GM21717 (cell line): ENCODE results near the gene PFKFB4.

Experiments used
- ATAC-seq: cut with Tn5 transposase; IDR thresholded peaks from one replicate; pipeline ENCODE4 v1.9.1; 2021; ENCODE audit warnings: mild to moderate bottlenecking, moderate library complexity; ENCODE audit not compliant: unreplicated experiment

Gene PFKFB4

DNA sequence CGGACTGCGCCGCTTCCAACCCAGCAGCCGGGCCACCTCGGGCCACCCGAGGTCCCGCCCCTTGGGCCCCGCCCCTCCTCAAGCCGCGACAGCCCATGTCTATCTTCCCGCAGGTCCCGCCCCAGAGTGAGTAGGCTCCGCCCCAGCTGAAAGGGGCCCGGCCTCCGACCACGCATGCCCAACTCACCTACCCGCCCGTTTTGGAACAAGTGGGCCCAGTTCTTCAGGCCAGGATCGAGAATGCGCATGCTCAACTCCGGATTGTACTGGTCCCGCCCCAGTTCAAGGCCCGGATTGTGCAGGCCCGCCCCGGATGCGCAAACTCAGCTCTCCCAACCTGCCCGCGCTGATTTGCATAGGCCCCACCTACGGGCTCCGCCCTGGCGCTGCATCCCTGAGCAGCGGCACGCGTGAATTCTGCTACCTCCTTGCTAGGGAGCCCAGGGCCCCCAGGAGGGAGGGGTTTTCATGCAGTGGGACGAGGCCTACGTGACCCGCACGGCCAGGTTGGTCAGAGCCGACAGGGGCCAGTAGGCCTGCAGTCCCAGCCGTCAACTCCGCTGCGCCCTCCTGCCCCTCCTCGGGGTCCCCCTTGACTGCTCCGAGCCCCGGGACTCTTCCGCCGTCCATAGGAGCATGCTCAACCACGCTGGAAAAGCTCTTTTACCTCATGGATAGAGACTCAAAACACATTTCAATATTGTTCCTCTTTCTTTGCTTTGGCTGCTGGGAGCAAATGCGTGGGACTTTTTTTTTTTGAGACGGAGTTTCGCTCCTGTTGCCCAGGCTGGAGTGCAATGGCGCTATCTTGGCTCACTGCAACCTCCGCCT is at the start of gene PFKFB4:
Gene PFKFB4 (minus strand): TSS at position 8 of the 831 bp plus-strand sequence. CDS start 26 bp downstream, outside the sequence.
- peak; percentile 79 for ATAC-seq

DNA sequence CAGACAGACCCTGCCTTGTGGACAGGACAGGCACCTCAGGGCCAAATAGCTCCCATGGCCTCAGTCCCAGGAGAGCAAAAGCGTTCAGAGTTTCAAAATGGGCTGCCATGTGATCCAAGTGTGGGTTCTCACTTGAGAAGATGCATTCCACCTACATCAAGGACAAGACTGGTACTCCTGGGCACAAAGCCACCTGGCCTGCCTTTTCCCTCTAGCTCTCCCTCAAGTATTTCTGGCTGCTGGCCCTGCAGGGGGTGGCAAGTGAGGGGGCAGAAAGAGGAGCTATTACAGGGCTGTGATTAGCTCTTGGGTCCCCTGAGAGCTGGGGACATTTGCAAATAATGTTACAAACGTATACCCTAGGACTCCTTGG is 45.0 kb upstream of the PFKFB4 start:
- no peak for ATAC-seq

DNA sequence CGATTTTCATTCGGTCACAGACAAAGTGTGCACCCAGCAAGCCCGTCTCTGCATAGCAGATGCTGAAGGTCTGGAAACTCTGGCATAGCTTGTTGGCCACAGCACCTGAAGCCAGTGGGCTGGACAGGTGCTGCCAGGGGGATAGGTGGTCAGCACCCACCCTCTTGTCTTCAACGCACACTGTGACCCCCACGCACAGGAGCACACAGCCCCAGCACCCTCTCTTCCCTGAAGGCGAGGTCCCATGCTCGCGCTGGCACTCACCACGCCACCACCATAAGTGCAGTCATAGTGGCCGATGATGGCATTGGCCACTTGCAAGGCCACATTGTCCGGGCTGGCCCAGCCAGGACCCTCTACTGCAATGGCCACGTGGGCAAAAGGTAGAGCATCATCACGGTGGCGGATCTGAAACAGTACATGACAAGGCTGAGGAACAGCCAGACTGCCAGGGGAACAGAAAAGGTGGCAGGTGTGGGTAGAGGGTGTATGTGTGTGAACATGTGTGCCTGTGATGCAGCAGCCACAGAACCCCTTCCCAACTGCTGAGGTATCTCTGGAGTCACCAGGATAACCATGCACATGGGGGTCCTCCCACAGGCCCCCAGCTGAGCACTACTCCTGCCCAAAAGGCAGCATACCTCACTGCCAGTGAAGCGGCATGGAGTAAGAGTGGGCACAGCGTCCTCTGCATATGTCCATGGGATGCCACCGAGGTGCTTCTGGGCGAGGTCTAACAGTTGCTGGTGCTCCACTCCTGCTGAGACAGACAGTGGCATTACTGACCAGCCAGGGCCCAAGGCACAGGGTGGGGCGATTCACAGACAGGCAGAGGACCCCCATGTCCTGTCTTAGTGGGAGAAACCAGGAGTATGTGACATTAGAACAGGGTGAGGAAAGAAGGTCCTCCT is 44.4 kb upstream of the PFKFB4 start:
- ATAC-seq = no peak

DNA sequence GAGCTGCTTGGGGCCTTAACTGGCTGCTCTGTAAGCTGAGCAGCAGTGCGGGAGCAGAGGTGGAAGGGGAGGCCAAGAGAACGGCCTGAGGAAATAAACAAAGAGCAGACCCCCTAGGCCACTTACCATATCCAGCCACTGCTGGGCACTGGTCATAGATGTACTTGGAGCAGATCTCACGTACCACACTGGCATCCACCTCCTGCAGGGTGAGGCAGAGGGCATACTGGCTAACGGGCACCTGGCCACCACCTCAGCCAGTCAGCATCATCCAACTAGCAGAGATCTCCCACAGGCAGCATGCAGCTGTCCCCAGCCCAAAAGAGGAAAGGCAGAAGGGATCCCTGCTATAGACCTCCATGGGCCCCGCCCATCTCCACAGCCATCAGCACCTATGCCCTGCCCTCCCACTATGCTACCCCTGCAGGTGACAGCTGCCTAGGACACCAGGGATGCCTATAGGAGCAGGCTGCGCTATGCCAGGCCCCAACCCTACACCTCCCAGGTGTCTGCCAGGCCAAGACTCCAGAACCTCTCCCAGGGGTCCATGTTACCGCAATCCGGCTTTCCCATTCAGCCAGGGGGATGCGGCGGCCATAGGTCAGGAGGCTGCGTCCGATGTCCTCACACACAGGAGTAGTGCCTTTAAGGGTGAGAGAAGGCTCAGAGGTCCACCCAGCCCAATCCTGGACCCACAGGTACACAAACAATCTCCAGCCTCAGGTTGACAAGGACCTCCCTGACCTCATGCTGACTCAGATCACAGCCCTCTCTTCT is 43.1 kb upstream of the PFKFB4 start:
- no peak for ATAC-seq

DNA sequence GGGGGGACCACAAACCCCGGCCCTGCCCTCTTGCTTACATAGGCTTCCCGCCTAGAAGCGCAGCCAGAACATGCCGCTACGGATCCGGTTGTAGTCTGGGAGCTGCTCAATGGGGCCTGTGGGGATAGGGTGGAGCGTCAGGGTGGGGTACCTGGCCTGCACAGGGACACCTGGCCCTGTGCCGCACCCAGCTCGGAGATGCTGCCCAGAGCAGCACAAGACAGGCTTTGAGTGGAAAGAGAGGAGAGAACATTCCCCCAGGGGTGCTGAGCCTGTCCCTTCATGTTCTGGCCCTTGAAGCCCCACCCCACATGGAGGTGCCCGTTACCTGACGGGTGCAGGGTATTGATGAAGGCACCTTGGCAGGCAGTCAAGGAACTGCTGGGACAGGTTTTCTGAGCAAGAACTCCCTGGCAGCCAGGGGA is 42.5 kb upstream of the PFKFB4 start:
- ATAC-seq = no peak

DNA sequence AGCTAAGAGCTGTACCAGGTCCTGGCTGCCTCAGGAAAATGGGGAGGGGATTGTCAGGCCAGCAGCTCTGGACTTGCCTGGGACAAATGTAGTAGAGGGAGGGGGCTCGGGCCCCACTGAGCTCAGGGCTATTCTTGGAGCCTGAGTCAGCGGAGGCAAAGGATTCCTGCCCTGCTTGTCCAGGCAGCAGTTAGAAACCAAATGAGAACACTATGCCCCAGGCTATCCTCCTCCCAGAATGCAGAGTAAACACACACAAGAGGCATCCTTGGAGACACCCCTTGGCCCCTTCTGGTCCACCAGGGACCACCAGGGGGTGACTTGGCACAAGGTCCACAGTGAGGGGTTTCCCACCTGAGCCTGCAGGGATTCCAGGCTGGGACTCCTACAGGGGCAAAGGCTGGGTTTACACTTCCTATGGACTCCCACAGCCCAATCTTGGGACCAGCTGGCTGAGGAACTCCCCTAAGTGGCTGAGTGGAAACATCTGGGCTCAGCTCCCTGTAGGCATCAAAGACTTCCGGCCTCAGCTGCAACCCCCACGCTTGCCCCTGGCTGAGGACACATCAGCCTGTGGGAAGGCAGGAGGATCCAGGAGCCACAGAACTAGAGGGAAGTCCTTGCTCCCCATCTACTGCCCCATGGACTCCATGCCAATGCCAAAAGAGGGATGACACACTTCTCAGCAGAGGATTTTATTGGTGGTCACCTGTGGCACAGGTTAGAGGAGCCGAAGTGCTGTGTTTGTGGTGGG is 41.9 kb upstream of the PFKFB4 start:
- ATAC-seq = no peak

DNA sequence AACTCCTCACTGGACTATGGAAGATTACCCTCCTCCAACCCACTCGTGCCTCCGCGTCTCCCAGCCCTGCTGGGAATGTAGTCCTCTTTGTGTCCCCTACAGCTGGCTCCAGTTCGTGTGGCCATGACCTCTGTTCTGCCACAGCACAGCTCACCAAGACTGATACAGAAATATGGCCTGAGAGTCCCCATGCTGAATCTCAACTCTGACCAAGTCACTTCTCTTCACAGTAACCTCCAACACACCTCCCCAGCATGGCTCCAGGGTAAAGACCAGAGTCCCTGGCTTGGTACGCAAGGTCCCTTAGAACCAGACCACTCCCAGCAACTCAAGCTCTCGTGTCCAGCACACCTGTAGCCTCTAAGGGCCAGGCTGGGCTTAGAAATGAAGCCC is 40.8 kb upstream of the PFKFB4 start:
- ATAC-seq = no peak

DNA sequence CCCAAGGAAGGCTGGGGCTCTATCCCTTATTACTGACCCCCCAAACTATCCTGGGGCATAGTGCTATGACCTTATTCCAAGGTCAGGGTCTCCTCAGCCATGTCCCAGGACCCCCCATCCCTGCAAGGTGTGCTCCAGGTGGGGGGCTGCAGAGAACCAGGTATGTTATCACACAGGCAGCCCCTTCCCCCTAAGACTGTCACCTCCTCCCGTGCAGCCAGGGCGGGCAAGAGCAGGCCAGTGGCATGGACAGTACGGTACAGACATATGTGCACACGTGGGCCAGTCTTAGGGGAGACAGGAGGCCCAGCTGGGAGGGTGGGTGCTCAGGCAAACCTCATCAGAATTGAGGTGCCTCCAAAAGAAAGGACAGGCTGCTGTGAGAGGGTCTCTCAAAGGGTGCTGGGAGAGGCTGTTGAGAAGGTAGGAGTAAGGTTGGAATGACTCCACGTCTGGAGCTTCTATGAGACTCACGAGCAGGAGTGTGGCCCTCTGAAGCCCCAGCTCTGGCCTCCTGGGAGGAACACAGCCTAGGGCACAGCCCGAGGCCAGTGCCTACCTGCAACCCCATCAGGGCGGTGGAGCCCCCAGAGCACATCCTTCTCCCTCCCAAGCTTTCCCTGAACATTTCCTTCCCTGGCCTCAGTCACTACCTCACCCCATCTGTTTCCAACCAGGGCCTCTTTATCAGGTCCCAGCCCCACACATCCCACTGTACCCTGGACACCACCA is 40.2 kb upstream of the PFKFB4 start:
- no peak for ATAC-seq

DNA sequence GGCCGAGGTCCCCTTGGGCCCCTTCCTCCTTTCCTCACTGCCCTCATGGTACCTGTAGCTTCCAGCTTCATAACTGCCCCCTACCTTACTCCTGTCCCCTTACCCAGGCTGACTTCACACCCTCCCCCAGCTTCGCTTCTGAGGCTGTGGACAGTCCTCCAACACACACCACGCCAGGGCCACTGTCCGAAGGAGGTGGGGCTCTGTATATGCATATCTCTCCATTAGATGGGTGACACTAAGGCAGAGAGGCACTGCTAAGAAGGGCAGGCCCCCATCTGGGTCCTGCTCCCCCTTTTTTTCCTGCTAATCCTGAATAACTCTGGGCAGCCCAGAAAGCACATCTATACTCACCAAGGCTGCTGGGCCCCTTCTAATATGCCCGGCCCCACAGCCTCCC is 39.6 kb upstream of the PFKFB4 start:
- ATAC-seq = no peak

DNA sequence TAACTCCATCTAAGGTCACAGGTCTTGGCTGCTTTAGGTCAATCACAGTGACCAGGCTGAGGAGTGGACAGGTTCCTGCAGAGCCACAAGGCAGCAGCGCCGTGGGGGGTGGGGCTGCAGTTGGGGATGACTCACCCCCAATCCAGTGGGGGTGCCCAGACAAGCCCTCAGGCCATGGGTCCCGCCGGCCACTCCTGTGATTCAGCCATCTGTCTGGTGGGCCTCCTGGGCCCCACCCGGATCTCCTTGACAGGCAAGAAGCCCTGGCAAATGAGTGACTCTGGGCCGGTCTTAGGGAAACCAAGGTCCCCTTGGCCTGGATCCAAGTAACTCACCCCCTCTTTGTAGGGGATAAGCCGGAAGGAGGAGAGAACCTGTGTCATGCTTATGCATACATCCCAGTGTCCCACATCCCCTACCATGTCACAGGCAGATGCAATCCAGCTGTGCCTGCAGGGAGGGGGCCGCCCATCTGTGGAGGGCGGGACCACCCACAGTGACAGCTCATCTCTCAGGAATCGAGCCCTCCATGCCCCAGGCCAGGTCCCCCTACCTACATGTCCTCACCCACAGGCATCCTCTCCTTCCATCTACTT is 39.0 kb upstream of the PFKFB4 start:
- no peak for ATAC-seq

DNA sequence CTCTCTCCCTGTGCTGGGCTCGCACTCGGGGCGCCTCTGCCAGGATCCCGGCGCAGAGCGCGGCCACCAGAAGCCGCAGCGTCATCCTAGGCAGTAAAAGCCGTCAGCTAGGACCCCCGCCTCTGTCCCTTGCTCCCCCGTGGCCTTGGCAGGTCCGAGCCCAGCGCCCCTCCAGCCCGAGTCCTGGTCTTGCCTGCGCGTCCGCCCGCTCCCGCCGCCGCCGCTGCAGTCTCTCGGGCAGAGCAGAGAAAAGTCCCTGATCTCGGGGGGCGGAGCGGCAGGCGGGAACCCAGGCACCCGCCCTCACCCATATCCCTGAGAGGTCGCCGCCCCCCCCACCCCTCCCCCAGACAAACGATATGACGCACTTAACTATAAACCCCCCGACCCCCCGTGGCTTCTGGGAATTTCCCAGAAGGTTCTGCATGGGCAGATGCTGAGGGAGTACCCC is 38.5 kb upstream of the PFKFB4 start, which contains the start of gene COL7A1:
Gene COL7A1 (minus strand): TSS at position 255 of the 451 bp plus-strand sequence. CDS start 170 bp downstream, at position 85.
- no peak for ATAC-seq

DNA sequence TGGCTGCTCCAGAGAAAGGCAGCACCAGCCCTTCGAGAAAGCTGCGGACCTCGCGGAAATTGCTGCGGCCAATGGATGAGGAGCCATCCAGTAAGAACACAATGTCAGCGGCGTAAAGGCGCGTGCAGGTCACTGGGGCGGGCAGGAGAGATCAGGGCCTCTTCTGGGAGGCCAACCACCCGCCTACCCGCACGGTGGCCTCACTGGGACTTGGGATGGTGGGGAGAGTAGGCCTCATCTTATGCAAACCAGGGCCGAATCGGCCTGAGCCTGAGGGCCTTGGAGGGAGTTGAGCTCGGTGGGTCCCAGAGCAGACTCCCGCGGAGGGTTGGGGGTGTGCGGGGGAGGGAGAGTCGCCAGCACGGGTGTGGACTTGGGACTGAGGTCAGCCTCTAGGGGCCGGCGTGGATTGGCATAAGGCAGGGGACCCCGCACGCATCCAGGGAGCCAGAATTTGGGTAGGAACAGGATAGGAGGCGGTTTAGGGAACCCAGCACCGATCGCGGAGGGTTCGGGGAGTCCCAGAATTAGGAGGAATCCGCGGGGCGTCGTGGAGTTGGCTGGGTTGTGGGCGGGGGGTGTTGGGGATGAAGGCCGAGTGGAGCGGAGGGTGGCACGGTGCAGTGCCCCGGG is 37.9 kb upstream of the PFKFB4 start:
- ATAC-seq = no peak

DNA sequence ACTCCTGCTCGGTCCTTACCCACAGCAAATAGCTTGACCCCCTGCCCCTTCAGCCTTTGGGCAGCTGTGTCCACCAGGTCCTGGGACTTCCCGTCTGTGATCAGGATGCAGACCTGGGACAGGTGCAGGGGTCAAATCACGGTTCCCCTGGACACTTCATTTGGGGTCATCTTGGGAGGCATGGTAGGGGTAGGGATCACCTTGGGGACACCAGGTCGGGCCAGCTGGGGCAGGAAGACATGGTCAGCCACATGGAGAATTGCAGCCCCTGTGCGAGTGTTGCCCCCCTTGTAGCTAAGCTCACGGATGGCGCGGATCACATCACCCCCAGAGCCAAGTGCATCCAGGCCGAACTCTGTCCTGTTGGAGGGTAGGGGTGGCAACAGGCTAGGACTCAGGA is 36.7 kb upstream of the PFKFB4 start:
- ATAC-seq = no peak

DNA sequence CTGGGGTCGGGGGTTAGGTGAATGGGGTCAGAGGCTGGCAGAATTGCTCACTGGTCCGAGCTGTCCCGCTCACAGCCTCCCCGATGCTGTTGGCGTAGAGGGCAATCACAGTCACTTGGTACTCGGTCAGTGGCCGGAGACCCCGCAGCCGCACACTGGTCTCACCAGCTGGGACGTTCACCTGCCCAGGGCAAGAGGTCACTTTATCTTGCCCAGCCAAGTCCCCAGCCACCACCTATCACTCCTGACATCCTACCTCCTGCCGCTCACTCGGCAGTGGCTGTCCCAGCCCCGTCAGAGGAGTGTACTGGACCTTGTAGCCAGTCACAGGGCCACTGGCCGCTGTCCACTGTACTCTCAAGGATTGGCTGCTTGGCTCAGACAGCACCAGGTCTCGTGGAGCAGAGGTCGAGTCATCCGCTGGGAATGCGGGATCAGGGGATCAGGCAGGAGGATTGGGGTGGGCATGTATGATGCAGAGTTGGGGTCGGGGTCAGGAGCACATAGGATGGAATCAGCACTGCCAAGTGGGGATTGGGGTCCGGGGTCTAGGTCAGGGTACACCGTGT is 36.0 kb upstream of the PFKFB4 start:
- ATAC-seq = no peak

DNA sequence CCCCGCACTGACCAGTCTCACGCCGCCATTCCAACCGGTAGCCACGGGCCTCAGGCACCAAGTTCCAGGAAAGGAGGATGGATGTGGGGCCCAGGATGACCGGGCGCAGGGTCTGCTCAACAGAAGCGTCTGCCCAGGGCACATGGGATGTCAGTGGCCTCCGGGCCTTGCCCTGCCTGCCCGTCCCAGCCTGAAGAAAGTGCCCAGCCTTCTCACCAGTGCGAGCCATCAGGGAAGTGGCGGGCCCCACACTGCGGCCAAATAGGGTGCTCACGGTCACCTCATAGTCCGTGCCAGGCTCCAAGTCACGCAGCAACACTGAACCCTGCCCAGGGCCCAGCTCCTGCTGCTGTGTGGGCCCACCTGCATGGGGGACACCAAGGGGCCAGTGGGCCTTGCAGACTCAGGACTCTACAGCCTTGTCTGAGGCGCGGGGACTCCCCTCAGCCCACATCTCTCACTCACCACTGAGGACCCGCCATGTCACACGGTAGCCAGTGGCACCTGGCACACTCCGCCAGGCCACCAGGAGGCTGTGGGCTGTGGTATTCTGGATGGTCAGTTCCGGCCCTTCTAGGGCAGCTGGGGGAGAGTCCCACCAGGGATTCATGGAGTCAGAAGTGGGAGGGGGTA is 35.4 kb upstream of the PFKFB4 start:
- no peak for ATAC-seq

DNA sequence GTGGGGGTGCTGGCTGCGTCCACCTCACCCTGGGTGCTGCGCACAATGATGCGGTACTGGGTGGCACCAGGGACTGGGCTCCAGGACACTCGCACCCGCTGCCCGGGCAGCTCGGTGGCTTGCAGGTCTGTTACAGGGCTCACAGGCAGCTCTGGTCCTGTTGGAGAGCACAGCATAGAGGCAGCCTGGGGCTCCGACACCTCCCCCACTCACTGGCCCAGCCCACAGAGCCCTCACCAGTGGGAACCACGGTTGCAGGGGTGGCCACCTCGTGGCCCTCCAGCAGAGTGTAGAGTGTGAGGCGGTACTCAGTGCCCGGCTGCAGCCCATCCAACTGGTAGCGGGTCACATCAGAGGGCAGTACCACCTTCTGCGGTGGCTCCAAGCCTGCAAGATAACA is 34.8 kb upstream of the PFKFB4 start:
- ATAC-seq = no peak

DNA sequence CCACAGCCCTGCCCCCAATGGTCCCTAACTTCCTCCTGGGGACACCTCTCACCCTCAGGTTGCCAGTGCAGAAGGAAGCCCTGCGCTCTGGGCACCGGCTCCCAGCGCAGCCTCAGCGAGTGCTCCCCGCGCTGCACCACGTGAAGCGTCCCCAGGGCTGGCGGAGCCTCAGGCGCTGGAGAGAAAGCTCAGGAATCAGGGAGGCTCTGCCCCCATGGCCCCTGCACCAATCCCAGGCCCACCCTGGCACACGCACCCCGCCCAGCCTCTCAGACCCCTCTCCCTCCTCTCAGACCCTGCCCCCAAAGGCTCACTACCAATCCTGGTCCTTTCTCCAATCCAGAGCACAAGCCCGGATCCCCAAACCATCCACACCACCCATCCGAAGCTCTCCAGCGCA is 31.6 kb upstream of the PFKFB4 start:
- no peak for ATAC-seq

DNA sequence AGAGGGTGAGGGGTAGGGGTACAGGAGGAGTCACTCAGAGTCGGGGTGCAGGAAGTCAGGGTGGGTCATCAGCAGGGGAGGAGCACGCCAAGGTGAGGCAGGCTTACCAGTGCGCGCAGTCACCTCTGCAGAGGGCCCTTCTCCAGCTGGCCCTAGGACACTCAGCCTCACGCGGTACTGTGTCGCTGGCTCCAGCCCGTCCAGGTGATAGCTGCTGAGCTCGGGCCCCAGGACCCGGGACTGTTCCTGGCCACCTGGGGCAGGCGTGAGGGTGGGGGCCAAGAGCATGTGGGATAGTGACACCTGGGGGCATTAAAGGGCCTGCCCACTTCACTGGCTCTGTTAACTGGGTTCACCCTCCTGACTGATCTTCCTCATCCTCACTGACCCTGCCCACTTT is 31.1 kb upstream of the PFKFB4 start:
- ATAC-seq = no peak
